CD4-positive, alpha-beta T cell treated with Interleukin-12 subunit alpha and Interleukin-12 subunit beta, for 1 hour (primary cell): ENCODE measurements around the gene ANKRD11.
A peak's percentile ranks its signal among the peaks of the same experiment; 100 is the strongest.
"Not testable (repeated sequence)": the region's sequence is repeated elsewhere in the genome, so short reads cannot be mapped to it uniquely, and the experiment has no call there.

Source experiments
- DNase-seq: peaks from one replicate; pipeline ENCODE4 v3.0.0-alpha.2; 2020

ANKRD11 gene

DNA sequence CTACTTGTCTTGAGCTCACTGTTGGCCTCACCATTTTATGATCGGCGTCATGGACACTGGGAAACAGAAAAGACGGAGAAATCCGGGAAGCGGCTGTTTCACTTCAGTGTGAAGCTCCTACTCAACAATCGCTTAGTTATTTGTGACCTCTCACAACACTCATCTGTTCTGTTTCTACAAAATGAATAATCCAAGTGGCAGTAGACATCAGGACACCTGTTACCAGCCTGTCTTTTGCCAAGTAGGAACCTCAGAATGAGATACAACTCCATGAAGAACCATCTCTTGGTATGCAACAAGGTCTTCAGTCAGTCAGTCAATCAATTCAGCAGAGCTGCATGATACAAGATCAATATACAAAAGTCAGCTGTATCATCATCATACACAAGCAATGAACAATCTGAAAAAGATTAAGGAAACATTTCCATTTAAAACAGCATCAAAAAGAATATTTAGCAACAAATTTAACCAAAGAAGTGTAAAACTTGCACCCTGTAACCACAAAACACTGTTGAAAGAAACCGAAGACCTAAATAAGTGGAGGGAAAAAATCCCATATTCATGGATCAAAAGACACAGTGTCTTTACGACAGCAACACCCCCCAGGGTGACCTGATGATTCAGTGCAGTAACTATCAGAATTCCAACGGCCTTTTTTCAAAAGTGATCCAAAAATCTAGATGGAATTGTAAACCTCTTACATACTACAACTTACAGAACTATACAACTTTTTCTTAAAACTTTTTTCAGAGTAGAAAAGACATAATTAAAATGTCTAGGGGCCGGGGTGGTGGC, 63.4 kb downstream of the ANKRD11 start:
- no peak for DNase-seq

GRCh38 chr16:89425523-89425922, 64.8 kb downstream of the ANKRD11 start:
- no peak for DNase-seq

DNA sequence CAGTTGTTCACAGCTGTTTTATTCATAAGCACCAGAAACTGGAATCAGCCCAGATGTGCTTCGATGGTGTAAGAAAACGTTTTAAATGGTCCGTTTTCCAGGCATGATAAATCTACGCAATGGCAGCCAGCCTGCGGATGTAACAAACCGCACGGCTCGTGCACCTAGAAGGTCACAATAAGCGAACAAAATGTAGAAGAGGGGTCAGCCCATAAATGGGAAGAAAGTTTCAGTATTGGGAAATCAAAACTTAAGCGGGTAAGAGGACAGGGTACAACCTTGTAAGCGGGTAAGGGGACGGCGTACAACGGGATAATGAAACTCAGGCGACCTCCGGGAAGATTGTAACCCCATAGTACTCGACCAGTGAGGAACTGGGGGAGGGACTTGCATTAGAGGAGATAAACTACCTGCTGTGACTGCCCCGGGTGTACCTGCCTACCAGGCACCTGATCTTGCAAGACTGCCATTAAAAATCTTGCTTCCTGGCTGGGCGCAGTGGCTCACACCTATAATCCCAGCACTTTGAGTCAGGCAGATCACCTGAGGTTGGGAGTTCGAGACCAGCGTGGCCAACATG, 66.6 kb downstream of the ANKRD11 start:
- DNase-seq: no peak

GRCh38 chr16:89422905-89423630, 67.3 kb downstream of the ANKRD11 start:
- DNase-seq: peak; percentile 49

DNA sequence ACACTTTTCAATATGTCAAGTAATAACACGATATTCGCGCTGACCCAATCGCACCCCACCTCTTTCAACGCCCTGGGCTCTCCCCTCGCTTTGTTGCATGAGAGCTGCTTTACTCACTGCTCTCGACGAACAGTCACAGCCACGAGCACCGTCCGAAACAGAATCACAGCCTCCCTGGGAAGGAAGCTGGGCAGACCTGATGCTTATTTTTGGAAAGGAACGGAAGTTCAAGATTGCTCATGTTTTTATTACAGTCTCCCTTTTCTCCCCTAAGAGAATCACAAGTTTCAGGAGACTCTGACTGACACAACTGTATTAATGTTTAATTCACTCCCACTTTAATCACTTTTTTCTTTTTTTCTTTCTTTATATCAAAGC, 67.8 kb downstream of the ANKRD11 start:
- DNase-seq: no peak

- not testable (repeated sequence) for DNase-seq
Measured at GRCh38 chr16:89421300-89421699, 69.1 kb downstream of the ANKRD11 start.

GRCh38 chr16:89420204-89420603, 70.2 kb downstream of the ANKRD11 start:
- no peak for DNase-seq

GRCh38 chr16:89418352-89418751, 72.0 kb downstream of the ANKRD11 start:
- DNase-seq: no peak

DNA sequence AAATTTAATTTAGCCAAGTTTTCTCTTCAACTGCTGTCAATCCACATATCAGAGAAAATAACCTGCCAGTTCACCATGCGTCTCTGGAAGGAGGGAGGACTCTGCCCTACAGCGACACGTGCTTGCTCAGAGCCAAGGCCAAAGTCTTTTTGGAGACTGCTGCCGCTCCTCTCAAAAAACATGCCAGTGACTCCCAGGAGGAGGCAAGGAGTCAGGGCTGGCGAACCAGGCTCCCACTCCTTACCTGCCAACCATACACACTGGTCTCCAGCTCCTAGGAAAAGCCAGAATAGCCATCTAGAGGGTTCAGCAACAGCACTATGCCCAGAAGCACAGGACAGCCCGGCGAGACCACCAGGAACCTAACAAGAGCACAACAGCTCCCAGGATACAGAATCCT, 73.0 kb downstream of the ANKRD11 start:
- DNase-seq: no peak

DNA sequence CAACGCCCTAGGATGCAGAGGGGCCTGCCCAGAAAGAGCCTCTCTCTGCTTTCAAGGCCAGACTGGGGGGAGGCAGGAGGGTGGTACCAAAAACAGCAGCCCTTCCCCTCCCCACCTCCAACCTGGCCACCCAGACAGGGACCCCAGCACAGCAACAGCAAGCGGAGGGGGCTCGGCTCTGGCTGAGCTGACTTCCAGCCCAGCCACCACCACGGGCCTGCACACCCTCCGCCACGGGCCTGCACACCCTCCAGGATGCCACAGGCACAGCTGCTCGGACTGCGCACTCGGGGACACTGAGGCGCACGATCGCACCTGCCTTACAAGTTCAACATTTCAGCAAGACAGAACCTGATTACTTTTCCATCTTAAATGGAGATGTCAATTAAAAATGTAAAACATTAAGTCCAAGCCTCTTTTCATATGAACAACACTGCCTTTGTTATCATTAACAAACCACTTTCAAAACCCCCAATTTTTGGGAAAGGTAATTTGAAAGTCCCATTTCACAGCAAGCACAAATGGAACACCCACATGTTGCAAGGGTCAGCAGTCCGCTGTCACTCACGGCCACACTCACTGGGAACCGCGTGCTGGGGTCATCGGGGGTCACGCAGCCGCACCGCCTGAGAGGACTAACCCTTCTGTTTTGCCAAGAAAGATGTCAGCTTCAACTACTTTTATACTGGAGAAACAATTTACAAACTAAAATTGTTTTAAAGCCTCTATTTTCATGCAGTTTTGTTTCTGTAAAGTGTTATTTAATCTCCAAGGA, 76.4 kb downstream of the ANKRD11 start:
- no peak for DNase-seq

GRCh38 chr16:89412811-89413210, 77.5 kb downstream of the ANKRD11 start:
- no peak for DNase-seq

DNA sequence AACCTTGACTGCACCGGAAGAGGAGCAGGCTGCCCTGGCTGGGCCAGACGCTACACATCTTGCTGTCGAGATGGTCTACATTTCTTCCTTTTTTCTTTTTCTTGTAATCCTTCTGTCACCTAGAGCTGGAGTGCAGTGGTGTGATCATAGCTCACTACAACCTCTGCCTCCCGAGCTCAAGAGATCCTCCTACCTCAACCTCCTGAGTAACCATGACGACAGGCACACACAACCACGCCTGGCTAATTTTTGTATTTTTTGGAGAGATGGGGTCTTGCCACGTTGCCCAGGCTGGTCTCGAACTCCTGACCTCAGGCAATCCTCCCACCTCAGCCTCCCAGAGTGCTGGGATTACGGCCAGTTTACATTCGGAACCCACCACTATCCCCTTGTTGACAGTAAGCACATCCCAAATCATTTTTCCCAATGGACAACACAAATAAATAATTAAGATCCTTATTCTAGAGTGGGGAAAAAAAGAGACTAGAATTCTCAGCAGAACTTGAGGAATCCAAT, 79.0 kb downstream of the ANKRD11 start:
- no peak for DNase-seq

DNA sequence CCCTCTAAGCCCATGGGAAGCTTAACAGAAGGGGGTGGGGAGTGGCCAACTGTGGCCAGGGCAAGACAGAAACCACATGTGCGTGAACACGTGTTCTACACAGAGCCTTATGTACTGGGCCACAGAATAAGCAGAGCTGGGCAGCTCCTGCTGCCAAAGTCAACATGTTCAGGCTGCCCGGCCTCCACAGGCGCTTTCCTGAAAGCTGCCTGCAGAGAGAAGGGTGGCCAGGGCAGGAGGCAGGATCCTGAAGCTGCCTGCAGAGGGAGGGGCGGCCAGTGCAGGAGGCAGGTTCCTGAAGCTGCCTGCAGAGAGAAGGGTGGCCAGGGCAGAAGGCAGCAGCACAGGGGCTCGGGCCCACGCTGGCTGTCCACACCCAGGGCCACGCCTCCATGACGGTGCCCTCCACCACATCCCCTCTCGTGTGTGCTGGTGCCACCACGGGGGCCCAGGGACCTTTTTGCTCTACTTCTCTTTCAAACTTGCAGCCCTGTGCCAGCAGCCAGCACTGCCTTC, 79.5 kb downstream of the ANKRD11 start:
- no peak for DNase-seq

DNA sequence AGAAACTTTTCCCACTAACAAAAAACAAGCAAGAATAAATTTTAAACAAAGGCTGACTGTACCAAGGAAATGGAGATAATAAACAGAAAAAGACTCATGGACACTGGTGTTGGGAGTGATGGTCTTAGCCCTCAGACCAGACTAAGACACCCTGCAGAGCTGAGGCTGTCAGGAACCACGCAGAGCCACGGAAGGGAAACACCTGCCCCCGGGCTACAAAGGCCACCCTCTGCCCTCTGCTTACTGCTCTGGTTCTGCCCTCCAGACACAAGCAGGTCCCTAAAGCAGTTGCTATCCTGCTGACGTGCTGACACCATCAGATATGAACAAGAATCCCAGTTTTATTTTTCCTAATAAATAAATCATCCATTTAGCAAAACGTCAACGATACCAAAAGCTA, 80.0 kb downstream of the ANKRD11 start:
- DNase-seq: no peak

GRCh38 chr16:89409161-89409711, 81.1 kb downstream of the ANKRD11 start:
- peak; percentile 77 for DNase-seq

GRCh38 chr16:89408315-89408714, 82.0 kb downstream of the ANKRD11 start:
- DNase-seq: no peak

GRCh38 chr16:89407925-89408300, 82.4 kb downstream of the ANKRD11 start:
- no peak for DNase-seq

DNA sequence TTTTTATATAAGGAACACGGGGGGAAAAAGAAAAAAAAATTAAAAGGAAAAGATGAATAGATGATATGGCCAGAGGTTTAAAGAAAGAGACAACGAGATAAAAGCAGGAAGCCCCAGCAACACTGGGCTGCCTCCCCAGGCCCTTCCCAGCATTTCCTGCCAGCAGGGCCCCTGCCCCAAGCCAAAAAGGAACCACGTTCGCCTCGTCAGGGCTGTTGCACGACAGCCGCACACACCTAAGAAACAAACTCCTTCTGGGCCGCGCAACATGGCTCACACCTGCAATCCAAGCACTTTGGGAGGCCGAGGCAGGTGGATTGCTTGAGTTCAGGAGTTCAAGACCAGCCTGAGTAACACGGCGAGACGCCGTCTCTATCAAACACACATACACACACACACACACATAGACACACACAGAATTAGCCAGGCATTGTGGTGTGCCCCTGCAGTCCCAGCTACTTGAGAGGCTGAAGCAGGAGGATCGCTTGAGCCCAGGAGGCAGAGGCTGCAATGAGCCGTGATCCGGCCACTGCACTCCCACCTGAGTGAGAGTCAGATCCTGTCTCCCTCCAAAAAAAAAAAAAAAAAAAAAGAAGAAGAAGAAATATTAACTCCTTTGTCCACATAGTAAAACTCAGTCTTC, 83.0 kb downstream of the ANKRD11 start:
- DNase-seq: peak; percentile 21

GRCh38 chr16:89406277-89406888, 84.0 kb downstream of the ANKRD11 start:
- DNase-seq: no peak

GRCh38 chr16:89404561-89404960, 85.8 kb downstream of the ANKRD11 start:
- DNase-seq: no peak

DNA sequence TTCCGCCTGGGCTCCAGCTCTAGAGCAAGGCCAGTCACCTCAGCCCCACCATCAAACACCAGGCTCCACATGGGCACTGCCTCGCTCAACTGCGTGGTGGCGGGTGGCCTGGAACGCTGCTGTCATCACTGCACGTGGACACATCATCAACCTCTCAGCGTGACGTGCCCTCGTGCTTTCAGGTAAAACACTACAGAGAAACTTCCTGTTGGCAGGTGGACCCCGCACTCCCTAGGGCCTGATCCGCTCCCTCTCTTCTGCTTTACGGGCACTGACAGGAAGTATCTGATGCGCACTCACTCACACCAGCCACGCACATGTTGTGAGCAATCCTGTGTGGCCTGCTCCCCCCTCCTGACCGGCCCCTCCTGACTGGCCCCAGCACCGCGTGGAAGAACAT, 87.4 kb downstream of the ANKRD11 start:
- no peak for DNase-seq
